SK-N-MC (cell line): ENCODE measurements around the gene MRPL41.

ENCODE experiments used
- EZH2 ChIP-seq: fragments of 200-600 bp; sonication (generic); IDR thresholded peaks from one replicate; pipeline ENCODE4 v1.6.1; 2017; ENCODE audit warnings: antibody characterized with exemption
- POLR2AphosphoS5 ChIP-seq: IDR thresholded peaks from 2 replicates; pipeline ENCODE4 v1.6.1; 2012; ENCODE audit warnings: mild to moderate bottlenecking, low read depth, low read length, borderline replicate concordance

DNA sequence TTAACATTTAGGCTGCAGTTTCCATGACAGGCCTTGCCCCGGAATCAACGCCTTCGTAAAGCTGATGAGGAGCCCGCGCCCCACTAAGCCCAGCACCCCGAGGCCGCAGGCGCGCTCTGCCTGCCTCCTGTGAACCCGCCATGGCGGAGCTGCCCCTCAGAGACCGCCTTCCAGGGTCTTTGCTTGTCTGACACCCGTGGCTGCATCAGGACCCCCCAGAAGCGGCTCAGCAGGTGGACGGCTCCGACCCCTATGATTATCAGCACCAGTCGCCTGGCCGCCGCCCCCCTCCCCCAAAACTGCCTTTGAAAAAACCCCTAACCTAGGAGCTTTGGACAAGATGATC lies 27.6 kb downstream of the MRPL41 start:
- TF ChIP-seq POLR2AphosphoS5 (no peak), EZH2 (no peak)
